Measurements from ENCODE around the gene KLK5.
"Not testable (repeated sequence)": the region's sequence is repeated elsewhere in the genome, so short reads cannot be mapped to it uniquely, and the experiment has no call there.

KLK5 gene

GRCh38 chr19:50979758-50980157 is 26.9 kb upstream of the KLK5 start:
- TF ChIP-seq, protein P1, sequence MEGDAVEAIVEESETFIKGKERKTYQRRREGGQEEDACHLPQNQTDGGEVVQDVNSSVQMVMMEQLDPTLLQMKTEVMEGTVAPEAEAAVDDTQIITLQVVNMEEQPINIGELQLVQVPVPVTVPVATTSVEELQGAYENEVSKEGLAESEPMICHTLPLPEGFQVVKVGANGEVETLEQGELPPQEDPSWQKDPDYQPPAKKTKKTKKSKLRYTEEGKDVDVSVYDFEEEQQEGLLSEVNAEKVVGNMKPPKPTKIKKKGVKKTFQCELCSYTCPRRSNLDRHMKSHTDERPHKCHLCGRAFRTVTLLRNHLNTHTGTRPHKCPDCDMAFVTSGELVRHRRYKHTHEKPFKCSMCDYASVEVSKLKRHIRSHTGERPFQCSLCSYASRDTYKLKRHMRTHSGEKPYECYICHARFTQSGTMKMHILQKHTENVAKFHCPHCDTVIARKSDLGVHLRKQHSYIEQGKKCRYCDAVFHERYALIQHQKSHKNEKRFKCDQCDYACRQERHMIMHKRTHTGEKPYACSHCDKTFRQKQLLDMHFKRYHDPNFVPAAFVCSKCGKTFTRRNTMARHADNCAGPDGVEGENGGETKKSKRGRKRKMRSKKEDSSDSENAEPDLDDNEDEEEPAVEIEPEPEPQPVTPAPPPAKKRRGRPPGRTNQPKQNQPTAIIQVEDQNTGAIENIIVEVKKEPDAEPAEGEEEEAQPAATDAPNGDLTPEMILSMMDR (IDR thresholded peaks at IDR 0.05; ENCODE audit: low read depth, low read length, missing control alignments), result no peak
- DNase-seq (ENCODE audit: low read depth), result no peak
- H3K4me3 ChIP-seq (ENCODE audit: low read depth, low read length), result no peak overlapping the region

DNA sequence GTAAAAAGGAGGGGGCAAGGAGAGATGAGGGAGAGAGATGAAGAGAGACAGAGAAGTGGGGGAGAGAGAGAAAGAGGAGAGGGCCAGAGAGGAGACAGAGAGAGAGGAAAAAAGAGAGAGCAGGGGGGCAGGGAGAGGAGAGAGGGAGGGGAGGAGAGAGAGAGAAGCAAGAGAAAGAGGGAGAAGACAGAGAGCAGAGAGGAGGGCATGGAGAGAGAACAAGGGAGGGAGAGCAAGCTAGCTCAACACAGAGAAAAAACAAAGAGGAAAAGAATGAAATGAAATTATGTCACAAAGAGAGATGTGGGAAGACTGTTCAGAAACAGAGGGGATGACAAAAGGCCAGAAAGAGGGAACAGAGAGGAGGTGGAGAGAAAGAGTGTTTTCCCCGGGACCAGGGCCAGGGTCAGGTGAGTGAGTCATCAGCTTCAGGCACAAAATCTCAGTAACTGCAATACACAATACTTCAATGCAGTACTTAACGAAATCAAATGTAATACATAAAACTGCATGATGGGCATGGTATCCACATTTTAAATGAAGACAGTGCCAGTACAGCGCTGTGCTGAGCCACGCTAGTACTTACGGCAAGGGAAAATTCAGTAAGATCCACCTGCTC is 26.0 kb upstream of the KLK5 start:
- TF ChIP-seq, protein P1 (IDR thresholded peaks at IDR 0.05; ENCODE audit: low read depth, low read length, missing control alignments), result no peak
- H3K4me3 ChIP-seq (ENCODE audit: low read depth, low read length), result no peak overlapping the region
- no peak for DNase-seq (ENCODE audit: low read depth)

DNA sequence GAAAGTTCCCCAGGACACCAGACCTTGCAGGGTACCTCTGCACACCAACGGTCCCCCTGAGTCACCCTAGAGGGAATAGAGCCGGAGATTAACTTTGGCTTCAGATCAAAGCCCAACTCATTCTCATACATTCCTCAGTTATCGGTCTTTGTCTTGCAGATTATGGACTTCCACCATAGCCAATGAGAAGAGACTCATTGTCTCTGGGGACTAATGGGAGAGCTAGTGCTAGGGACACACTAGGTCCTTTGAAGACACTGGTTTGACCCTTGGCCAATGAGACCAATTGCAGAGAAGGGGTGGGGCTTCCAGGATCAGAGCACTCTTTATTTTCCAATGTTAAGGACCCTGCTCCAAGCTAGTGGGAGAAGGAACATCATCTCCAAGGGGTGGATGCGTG is 24.8 kb upstream of the KLK5 start:
- TF ChIP-seq, protein P1 (IDR thresholded peaks at IDR 0.05; ENCODE audit: low read depth, low read length, missing control alignments), result no peak
- no peak for DNase-seq (ENCODE audit: low read depth)
- no peak overlapping the region for H3K4me3 ChIP-seq (ENCODE audit: low read depth, low read length)

DNA sequence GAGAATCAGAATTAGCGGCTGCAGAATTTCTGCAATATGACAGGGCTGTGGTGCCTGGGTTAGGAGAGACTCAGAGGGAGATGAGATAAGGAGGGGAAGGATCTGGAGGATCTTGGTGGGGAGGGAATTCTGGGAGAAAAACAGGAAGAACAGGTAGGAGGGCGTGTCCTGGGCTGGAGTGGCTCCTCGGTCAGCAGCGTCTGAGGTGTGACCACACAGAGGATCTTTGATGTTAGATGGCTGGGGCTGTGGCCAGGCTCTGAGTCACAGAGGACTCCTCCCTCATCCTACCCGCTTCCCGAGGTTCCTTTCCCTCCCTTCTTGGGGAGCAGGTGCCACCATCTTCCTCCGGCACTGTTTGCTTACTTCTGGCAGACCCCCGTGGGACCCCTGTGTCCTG is 22.9 kb upstream of the KLK5 start:
- no peak overlapping the region for H3K4me3 ChIP-seq (ENCODE audit: low read depth, low read length)
- no peak for DNase-seq (ENCODE audit: low read depth)
- TF ChIP-seq, protein P1 (IDR thresholded peaks at IDR 0.05; ENCODE audit: low read depth, low read length, missing control alignments), result no peak

GRCh38 chr19:50974702-50975556 is 22.1 kb upstream of the KLK5 start:
- no peak for DNase-seq (ENCODE audit: low read depth)
- no peak overlapping the region for H3K4me3 ChIP-seq (ENCODE audit: low read depth, low read length)
- TF ChIP-seq, protein P1 (IDR thresholded peaks at IDR 0.05; ENCODE audit: low read depth, low read length, missing control alignments), result no peak

DNA sequence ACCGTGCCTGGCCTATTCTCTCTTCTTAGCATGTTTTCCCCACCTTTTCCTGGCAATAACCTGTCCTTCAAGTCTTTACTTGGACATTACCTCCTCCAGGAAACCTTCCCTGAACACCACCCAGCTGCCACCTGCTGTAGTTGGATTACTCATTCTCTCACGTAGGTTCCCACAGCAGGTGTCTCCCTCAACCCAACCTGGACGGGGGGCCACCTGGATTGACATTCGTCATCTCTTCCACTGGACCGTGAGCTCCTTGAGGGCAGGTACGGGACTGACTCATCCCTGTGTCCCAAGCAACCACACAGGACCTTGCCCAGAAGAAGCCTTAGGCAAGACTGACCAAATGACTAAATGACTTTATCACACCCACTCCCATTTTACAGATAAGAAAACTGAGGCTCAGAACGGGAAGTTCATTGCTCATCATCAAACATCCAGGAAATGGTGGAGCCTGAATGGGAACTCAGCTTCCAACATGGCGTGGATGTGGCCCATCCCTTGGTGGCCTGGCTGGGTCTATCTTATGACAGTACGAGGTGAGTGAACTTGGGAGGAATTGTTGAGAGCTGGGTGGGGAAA is 20.0 kb upstream of the KLK5 start:
- H3K4me3 ChIP-seq (ENCODE audit: low read depth, low read length), result no peak overlapping the region
- DNase-seq (ENCODE audit: low read depth), result no peak

DNA sequence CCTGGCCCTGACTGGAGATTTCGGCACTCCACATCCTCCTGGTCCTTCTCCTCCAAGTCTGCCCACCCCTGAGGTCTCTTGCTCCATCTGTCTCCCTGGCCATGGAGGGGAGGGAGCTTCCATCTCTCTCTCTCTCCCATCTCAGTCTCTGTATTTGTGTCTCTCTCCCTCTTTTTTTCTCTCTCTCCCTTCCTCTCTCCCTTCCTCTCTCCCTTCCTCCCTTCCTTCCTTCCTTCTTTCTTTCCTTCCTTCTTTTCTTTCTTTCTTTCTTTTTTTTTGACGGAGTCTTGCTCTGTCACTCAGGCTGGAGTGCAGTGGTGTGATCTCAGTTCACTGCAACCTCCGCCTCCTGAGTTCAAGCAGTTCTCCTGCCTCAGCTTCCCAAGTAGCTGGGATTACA is 17.0 kb upstream of the KLK5 start:
- not testable (repeated sequence) for DNase-seq (ENCODE audit: low read depth); H3K4me3 ChIP-seq (ENCODE audit: low read depth, low read length)

More for the DNA sequence above, 20.0 kb upstream of the KLK5 start:
- TF ChIP-seq, protein P1 (IDR thresholded peaks at IDR 0.05; ENCODE audit: low read depth, low read length, missing control alignments), result no peak
